Measurements from ENCODE around the gene VPS37B.
A peak's percentile ranks its signal among the peaks of the same experiment; 100 is the strongest.
"Not testable (repeated sequence)": the region's sequence is repeated elsewhere in the genome, so short reads cannot be mapped to it uniquely, and the experiment has no call there.

Gene VPS37B

GRCh38 chr12:122876731-122877130 lies 19.2 kb downstream of the VPS37B start:
- FAIRE-seq (no peak), DNase-seq (ENCODE audit: insufficient read length) (no peak)
- no peak for TF ChIP-seq POLR2AphosphoS5 (IDR thresholded peaks at IDR 0.05; ENCODE audit: low read depth, low read length)

- DNase-seq (ENCODE audit: insufficient read length): not testable (repeated sequence)
These were observed 19.6 kb downstream of the VPS37B start for GRCh38 chr12:122876281-122876680.

GRCh38 chr12:122875590-122876220 lies 20.2 kb downstream of the VPS37B start:
- TF ChIP-seq POLR2AphosphoS5 (IDR thresholded peaks at IDR 0.05; ENCODE audit: low read depth, low read length): no peak
- TF ChIP-seq POLR2A (IDR thresholded peaks at IDR 0.05; ENCODE audit: low read depth, low read length): no peak
- TF ChIP-seq TAF1 (IDR thresholded peaks at IDR 0.05; ENCODE audit: borderline replicate concordance, low read depth, low read length): no peak
- FAIRE-seq: peak; percentile 40
- DNase-seq (ENCODE audit: insufficient read length): no peak

More at GRCh38 chr12:122876281-122876680, 19.6 kb downstream of the VPS37B start:
- FAIRE-seq: not testable (repeated sequence)

- no peak for TF ChIP-seq POLR2A (IDR thresholded peaks at IDR 0.05; ENCODE audit: low read depth, low read length)
- TF ChIP-seq TAF1 (IDR thresholded peaks at IDR 0.05; ENCODE audit: borderline replicate concordance, low read depth, low read length): no peak
- TF ChIP-seq POLR2AphosphoS5 (IDR thresholded peaks at IDR 0.05; ENCODE audit: low read depth, low read length): no peak
- DNase-seq (ENCODE audit: insufficient read length) (no peak), FAIRE-seq (no peak)
These were observed 21.8 kb downstream of the VPS37B start for GRCh38 chr12:122874081-122874480.

GRCh38 chr12:122873540-122873939 lies 22.4 kb downstream of the VPS37B start:
- TF ChIP-seq POLR2AphosphoS5 (IDR thresholded peaks at IDR 0.05; ENCODE audit: low read depth, low read length) (no peak), TAF1 (IDR thresholded peaks at IDR 0.05; ENCODE audit: borderline replicate concordance, low read depth, low read length) (no peak), POLR2A (IDR thresholded peaks at IDR 0.05; ENCODE audit: low read depth, low read length) (no peak)
- DNase-seq (ENCODE audit: insufficient read length) (no peak), FAIRE-seq (no peak)

GRCh38 chr12:122872815-122873361 lies 23.0 kb downstream of the VPS37B start:
- FAIRE-seq (no peak), DNase-seq (ENCODE audit: insufficient read length) (no peak)
- TF ChIP-seq TAF1 (IDR thresholded peaks at IDR 0.05; ENCODE audit: borderline replicate concordance, low read depth, low read length) (no peak), POLR2AphosphoS5 (IDR thresholded peaks at IDR 0.05; ENCODE audit: low read depth, low read length) (no peak), POLR2A (IDR thresholded peaks at IDR 0.05; ENCODE audit: low read depth, low read length) (no peak)

- FAIRE-seq (peak; percentile 57), DNase-seq (ENCODE audit: insufficient read length) (peak; percentile 39)
- TF ChIP-seq TAF1 (IDR thresholded peaks at IDR 0.05; ENCODE audit: borderline replicate concordance, low read depth, low read length): no peak
- TF ChIP-seq POLR2AphosphoS5 (IDR thresholded peaks at IDR 0.05; ENCODE audit: low read depth, low read length): no peak
These were observed 23.8 kb downstream of the VPS37B start for GRCh38 chr12:122871851-122872780.

GRCh38 chr12:122870867-122871664 lies 24.9 kb downstream of the VPS37B start:
- TF ChIP-seq POLR2AphosphoS5 (IDR thresholded peaks at IDR 0.05; ENCODE audit: low read depth, low read length) (no peak), POLR2A (IDR thresholded peaks at IDR 0.05; ENCODE audit: low read depth, low read length) (no peak), TAF1 (IDR thresholded peaks at IDR 0.05; ENCODE audit: borderline replicate concordance, low read depth, low read length) (no peak)
- no peak for DNase-seq (ENCODE audit: insufficient read length)
- no peak for FAIRE-seq

GRCh38 chr12:122870163-122870842 lies 25.6 kb downstream of the VPS37B start:
- DNase-seq (ENCODE audit: insufficient read length) (no peak), FAIRE-seq (no peak)
- no peak for TF ChIP-seq POLR2AphosphoS5 (IDR thresholded peaks at IDR 0.05; ENCODE audit: low read depth, low read length)

- no peak for TF ChIP-seq POLR2AphosphoS5 (IDR thresholded peaks at IDR 0.05; ENCODE audit: low read depth, low read length)
- no peak for TF ChIP-seq POLR2A (IDR thresholded peaks at IDR 0.05; ENCODE audit: low read depth, low read length)
- no peak for TF ChIP-seq TAF1 (IDR thresholded peaks at IDR 0.05; ENCODE audit: borderline replicate concordance, low read depth, low read length)
- FAIRE-seq (no peak), DNase-seq (ENCODE audit: insufficient read length) (no peak)
These were observed 26.5 kb downstream of the VPS37B start for GRCh38 chr12:122869207-122869973.

All from GM12892 (cell line).